NCI-H1930 (cell line): ENCODE results near the gene NPIPB13.
"Not testable (repeated sequence)": the region's sequence is repeated elsewhere in the genome, so short reads cannot be mapped to it uniquely, and the experiment has no call there.

ENCODE experiments used
- DNase-seq, 2 experiments: peaks; one replicate each; lab custom pipeline; 2025; lab: John Stamatoyannopoulos, UW

Gene NPIPB13

DNA sequence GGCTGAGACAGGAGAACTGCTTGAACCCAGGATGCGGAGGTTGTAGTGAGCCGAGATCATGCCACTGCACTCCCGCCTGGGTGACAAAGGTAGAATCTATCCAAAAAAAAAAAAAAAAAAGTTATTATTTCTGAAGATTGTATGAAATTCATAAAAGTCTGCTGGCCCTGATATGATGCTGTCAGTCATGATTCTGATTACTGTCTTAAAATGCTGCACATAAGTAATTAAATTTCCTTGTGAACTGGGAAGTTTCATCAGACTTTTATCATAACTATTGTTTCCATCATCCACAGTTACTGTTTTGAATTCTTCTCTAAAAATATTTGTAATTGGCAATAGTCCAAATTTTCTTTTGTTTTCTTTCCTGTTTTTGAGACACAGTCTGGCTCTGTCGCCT is at the start of gene NPIPB13:
TSS of gene NPIPB13 (minus strand) at position 101 of the 400 bp plus-strand sequence. CDS start 2,906 bp downstream, outside the sequence.
- not testable (repeated sequence) for DNase-seq

DNA sequence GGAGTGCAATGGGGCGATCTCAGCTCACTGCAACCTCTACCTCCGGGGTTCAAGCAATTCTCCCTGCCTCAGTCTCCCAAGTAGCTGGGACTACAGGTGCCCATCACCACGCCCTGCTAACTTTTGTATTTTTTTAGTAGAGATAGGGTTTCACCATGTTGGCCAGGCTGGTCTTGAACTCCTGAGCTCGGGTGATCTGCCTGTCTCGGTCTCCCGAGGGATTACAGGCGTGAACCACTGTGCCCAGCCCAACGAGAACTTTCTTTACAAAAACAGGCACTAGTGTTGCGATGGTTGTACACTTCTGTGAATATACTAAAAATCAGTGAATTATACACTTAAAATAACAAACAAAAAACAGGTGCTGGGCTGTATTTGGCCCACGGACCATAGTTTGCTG is 34.1 kb upstream of the NPIPB13 start:
- not testable (repeated sequence) for DNase-seq

DNA sequence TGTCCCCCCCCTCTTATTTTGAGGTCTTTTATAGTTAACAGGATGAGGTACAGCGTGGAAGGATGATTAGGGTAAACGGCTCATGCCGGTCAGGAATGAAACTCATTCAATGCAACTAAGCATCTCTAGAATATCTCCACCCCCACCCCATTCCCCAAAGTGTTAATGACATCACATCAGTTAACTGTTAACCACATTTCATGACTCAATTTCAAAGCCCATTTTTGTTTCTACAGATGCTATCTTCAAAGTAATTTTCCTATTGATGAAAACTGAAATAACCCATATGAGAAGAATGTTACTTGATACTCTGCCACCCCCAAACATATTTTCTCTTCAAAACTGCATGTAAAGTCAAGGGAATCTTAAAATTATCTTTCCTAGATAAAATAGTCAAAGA is 30.2 kb upstream of the NPIPB13 start:
- DNase-seq = not testable (repeated sequence)

DNA sequence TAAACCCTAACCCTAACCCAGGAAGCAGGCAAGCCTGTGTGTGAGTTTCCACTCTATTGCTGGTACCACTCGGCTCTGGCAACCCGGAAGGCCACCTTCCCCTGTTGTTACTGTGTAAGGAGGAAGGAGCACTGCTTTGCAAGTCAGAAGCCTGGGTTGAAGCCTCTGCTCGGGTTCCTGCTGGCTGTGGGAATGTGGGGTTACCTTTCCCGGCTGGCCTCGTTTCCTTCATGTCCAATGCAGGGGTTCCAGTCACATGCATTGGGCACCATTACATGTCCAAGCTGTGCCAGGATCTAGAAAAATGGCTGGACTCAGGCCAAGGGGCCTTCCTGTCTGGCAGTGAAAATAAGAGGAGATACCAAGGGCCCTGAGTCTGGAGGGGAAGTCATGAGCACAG is 31.2 kb downstream of the NPIPB13 start:
- not testable (repeated sequence) for DNase-seq

DNA sequence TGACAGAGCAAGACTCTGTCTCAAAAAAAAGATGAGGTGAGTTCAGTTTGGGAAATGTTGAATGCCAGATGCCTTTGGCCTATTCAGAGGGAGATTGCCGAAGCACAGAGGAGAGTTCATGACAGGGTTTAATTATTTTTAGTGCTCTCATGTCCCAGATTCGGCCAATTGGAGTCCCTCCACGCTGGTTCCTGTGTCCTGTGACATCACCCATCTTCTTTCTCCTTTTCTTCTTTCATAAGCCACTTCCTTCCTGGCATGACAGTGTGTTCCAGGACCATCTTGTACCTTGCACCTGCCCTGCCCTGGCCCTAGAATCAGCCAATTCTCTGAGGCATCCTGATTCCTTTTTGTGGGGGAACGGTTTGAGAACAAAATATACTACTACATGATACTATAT is 36.9 kb downstream of the NPIPB13 start:
- DNase-seq = not testable (repeated sequence)

DNA sequence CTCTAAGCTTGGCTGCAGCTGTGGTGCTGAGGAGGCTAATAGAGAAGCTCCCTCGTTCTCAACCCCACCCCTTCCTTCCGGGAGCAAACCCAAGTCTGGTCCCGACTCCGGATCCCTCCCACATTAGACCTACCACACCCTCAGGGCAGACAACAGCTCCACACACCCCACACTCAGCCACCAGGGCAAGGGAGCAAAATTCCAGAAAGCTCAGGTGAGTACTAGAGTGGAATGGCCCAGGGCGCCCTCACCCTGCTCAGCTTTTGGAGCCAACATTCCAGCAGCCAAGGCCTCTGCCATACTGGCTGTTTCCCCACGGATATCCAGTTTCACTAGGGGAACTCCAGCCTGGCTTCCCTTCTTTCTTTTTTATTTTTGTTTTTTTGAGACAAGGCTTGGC is 39.2 kb downstream of the NPIPB13 start:
- not testable (repeated sequence) for DNase-seq

DNA sequence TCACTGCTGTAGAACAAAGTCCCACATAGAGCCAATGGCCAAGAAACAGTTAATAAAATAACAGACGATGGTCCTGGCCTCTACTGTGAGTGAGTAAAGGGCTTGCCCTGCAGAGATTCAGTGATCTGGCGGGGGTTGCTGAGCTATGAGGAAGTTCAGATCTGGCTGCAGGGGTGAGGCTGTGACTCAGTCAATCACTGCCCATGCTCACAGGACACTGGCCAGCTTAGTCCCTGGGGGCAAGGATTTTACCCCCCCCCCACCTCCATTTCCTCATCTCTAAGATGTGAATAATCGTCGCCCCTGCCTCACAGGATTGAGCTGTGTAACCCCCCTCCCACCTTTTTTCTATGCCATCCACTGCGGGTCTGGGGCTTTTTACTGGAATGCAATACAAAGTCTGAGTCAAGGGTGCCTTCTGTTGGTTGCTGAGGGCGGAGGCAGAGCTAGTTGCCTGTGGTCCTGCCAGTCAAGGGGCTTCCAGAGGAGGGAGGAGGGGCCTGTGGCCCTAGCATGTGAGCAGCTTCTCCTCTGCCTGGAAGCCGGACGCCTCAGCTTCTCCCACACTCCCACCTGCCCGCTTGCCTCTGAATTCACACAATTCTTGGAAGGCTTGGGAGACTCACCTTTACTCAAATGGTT is 41.1 kb downstream of the NPIPB13 start:
- DNase-seq = not testable (repeated sequence)

DNA sequence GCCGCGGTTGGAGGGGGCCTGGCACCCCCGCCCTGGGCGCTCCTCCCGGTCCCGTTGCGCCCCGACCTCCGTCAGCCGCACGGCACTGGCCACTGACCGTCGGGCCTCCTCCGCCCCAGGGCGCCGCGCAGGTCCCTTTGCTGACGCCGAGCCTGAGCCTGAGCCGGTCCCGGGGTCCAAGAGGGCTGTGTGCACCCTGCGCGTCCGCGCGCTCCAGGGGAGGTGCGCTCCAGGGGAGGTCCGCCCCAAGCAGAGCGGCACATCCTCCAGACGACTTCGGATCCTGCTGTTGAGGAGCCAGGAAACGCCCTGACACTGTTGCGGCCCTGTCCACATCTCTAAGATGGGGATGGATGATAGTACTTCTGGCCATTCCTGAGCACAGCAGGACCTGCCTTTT is 42.0 kb downstream of the NPIPB13 start:
- DNase-seq = not testable (repeated sequence)

DNA sequence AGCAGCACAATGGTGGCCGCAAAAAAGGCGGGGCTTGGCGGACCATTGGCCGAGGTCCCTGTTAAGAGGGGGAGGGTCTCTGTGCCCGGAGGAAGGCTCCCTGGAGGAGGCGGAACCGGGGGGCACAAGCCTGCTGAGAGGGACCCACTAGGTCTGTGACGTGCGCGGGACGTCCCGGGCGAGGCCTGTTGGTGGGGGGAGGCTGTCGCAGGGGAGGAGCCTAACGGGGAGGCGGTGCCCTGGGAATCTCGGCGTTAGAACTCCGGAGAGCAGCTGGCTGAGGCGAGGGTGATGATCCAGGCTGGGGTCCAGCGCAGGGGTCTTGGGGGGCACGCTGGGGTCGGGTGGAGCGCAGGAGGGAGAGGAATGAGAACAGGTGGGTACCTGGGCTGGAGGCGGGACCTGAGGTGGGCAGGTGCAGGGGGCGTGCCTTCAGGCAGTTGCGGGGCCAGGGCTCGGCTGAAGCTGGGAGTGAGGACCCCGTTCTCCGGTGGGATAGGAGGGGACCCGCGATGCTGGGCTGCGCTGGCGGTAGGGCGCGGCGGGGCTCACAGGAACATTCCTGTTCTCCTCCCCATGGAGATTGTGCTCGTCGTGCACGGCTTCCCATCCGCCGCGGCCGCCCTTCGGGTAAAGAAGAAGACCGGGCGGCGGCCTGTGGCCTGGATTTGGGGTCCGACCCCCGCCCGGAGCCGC is 42.6 kb downstream of the NPIPB13 start:
- not testable (repeated sequence) for DNase-seq

DNA sequence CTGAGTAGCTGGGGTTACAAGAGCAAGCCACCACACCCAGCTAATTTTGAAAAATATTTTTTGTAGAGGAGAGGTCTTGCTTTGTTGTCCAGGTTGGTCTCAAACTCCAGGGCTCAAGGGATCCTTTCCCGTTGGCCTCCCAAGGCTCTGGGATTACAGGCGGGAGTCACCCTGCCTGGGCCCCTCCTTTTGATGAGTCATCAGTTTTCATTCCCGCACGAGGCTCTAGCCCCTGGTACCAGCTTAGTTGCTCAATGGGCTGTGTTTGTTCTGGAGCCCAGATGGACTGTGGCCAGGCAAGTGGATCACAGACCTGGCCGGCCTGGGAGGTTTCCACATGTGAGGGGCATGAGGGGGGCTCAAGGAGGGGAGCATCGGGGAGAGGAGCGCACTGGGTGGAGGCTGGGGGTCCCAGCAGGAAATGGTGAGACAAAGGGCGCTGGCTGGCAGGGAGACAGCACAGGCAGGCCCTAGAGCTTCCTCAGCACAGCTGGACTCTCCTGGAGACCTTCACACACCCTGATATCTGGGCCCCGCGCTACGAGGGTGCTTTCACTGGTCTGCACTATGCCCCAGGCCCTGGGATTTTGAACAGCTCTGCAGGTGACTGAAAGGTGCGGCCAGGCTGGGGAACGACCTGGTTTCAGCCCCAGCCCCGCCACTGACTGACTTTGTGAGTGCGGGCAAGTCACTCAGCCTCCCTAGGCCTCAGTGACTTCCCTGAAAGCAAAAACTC is 48.5 kb downstream of the NPIPB13 start:
- DNase-seq = not testable (repeated sequence)

DNA sequence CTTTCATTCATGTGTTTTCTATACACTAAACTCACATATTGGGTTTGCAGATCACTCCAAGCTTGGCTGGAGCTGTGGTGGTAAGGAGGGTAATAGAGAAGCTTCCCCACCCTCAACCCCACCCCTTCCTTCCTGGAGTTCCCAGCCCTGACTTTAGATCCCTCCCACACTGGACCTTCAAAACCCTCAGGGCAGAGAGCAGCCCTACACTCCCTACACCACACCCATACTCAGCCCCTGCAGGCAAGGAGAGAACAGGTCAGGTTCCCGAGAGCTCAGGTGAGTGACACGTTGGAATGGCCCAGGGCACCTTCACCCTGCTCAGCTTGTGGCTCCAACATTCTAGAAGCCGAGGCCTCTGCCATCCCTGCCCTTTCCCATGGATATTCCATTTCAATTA is 49.2 kb downstream of the NPIPB13 start, which contains the start of gene SULT1A3:
TSS of gene SULT1A3 (plus strand) at position 207 of the 400 bp plus-strand sequence. CDS start 1,474 bp downstream, outside the sequence.
- not testable (repeated sequence) for DNase-seq
